Right ventricle myocardium inferior (tissue), 1 donor: ENCODE results near the gene EP300. TPM values are rescaled to one million over a fixed set of nuclear protein-coding genes. Genes with fewer than 3 reads are reported as not detected.
A peak's percentile ranks its signal among the peaks of the same experiment; 100 is the strongest.
"Not testable (repeated sequence)": the region's sequence is repeated elsewhere in the genome, so short reads cannot be mapped to it uniquely, and the experiment has no call there.

Experiments
- ATAC-seq: fragments of 200-7000 bp; cut with Tn5 transposase; one replicate; pipeline ENCODE4 v1.9.1; 2020; ENCODE audit warnings: mild to moderate bottlenecking, moderate library complexity
- DNase-seq: peaks from one replicate; pipeline ENCODE4 v3.0.0; 2021; ENCODE audit errors: missing footprints
- intact Hi-C: fragments of 100-400 bp; cut with DNase I; formaldehyde crosslinking; loops from one replicate; pipeline ENCODE4 v1.11.0; 2022
- long read RNA-seq: library from polyadenylated mRNA; unstranded; transcript quantifications from one replicate; pipeline ENCODE4 v2.0.0, GENCODE V29; 2021
- total RNA-seq: library from RNA; stranded (reverse); fragmentation: NEBNext Ultra II Directional; extraction: Animal tissue kit (Norgen Biotek cat#: 25700); gene quantifications from one replicate; pipeline ENCODE4 v1.2.1, GENCODE V29; 2021
- donor health status: DM: no; HTN: yes; CAD: no; lungs with severe emphysema.

The EP300 gene
- 27.8 TPM for total RNA-seq
- long read RNA-seq, partial matches to known transcripts, result 2 of 4 reads
- long read RNA-seq, other reads (novel, unspliced or antisense), result 2 of 4 reads

GRCh38 chr22:41092023-41092817, at the start of gene EP300:
Gene EP300 (plus strand): TSS chr22:41092592. CDS start chr22:41093005, 413 bp downstream.
- ATAC-seq (peak; percentile 52), DNase-seq (peak; percentile 93)
- intact Hi-C loops, result loop anchor here (5.0 kb wide), 2 partner anchors 45 to 195 kb away; partner anchors contain the start of gene RANGAP1

DNA sequence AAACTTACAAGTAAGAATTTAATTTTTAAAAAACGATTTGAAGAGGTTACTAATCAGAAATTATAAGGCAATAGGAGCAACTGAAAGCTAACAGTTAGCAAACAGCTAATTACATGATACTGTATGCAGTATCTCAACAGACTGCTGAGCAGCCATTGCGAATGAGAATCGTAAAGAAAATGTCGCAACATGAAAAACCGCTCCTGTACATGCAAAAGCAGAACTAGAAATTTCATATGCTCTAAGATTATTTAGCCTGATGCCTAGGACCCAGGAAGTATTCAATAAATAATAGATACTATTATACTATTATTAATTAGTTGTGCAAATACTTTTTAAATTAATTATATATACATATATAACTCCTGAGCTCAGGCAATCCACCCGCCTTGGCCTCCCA, 48.7 kb upstream of the EP300 start:
- ATAC-seq (no peak), DNase-seq (no peak)
- intact Hi-C loops, result no loop called here

DNA sequence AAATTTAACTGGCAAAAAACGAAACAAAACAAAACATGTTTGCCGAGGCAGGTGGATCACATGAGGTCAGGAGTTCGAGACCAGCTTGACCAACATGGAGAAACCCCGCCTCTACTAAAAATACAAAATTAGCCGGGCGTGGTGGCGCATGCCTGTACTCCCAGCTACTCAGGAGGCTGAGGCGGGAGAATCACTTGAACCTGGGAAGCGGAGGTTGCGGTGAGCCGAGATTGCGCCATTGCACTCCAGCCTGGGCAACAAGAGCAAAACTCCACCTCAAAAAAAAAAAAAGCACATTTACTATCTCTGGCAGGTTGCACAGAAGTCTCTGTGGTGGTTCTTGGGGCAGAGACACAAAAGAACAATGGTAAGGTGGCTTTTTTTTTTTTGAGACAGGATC, 46.8 kb upstream of the EP300 start:
- ATAC-seq, DNase-seq: not testable (repeated sequence)
- intact Hi-C loops, result loop anchor here (5.0 kb wide), 1 partner anchor 47 kb away; the partner anchor contains the start of gene EP300

DNA sequence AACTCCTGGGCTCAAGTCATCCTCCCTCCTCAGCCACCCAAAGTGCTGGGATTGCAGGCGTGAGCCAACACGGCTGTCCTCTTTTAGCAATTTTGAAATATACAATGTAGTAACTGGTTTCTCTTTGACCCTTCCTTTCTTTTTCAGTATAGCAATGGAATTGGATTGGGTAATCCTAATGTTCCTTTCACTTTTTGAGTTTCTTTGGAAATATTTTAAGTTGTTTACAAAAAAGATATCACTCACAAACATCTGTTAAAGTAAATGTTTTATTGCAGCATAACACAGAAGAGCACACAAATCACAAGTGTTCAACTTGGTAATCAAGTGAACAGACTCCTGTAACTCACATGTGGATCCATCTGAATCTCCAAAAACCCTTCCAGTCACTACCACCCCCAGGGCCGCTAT, 44.6 kb upstream of the EP300 start:
- no peak for DNase-seq
- ATAC-seq, result no peak
- intact Hi-C loops, result loop anchor here (5.0 kb wide), 1 partner anchor 44 kb away; the partner anchor contains the start of gene EP300

- ATAC-seq, DNase-seq: not testable (repeated sequence)
- intact Hi-C loops, result loop anchor here (5.0 kb wide), 1 partner anchor 44 kb away; the partner anchor contains the start of gene EP300
Measured at GRCh38 chr22:41048345-41048744, 44.0 kb upstream of the EP300 start.

DNA sequence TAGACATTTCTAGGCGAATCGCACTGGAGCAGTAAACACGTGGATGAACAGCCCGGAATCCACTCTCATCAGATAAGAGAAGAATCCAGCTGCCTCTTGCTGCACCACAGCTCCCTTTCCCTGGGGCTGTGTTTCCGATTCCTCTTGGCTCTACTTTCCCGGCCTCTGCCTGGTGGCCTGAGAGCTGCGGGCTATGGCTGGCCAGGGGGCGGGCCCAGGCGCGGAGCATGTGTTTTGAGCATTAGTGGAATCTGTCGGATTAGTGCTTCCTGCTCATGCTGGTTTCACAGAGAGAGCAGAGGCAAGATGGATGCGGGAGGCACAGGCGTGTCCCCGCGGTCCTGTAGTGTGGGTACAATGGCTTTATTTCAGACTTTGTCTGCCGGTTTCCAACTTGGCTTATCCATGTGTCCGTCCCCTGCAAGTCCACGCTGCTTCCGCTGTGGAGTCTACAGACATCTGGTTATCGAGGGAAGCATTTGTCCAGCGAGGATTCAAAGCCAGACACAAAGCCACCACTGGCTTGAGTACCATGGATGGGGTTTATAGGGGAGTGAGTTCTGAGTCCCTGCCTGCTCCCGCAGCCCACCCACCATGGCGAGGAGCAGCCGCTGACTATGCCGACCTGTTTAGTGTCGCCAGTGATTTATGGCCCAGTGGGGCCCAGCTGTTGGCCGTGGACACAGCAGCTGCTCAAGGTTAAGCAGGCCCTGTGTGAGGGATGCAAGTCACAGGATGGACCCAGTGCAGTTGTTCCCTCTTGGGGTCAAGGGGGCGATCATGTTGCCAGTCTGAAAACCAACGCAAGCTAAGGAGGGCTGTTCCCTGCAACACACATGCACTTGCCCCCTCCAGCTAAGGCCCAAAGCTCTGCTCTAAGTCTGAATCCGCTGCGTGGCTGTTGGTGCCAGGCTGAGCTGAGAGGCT, 43.3 kb upstream of the EP300 start:
- ATAC-seq (peak; percentile 95), DNase-seq (peak; percentile 84)
- intact Hi-C loops, result loop anchor here (5.0 kb wide), 1 partner anchor 43 kb away; the partner anchor contains the start of gene EP300

- intact Hi-C loops, result loop anchor here (5.0 kb wide), 1 partner anchor 43 kb away; the partner anchor contains the start of gene EP300
- not testable (repeated sequence) for ATAC-seq, DNase-seq
Measured at GRCh38 chr22:41049795-41050194, 42.6 kb upstream of the EP300 start.

GRCh38 chr22:41050883-41051282, 41.5 kb upstream of the EP300 start:
- ATAC-seq (no peak), DNase-seq (no peak)
- intact Hi-C loops, result no loop called here

- ATAC-seq (no peak), DNase-seq (no peak)
- intact Hi-C loops, result no loop called here
Measured at GRCh38 chr22:41052661-41053490, 39.5 kb upstream of the EP300 start.

DNA sequence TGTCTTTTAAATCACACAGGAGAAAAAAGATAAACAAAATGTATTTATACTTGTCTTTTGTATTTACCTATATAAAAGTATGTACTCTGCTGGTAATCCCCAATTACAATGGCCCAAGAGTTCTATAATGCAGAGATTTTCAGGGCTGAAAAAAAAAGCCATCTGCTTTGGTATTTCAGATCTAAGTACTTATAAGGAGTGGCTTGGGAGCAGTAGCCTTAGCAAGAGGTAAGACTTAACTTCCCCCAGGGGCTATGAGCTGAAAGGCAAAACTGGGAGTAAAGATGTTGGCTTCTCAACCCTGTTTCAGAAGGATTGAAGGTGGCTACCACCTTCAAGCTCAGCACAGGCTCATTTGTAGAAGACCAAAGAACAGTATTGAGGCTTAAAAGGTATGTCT, 35.3 kb upstream of the EP300 start:
- intact Hi-C loops, result no loop called here
- no peak for DNase-seq
- ATAC-seq, result no peak

GRCh38 chr22:41062146-41062545, 30.2 kb upstream of the EP300 start:
- DNase-seq, result no peak
- ATAC-seq, result no peak
- intact Hi-C loops, result no loop called here

- ATAC-seq, DNase-seq, intact Hi-C loops: not testable (repeated sequence)
Measured at GRCh38 chr22:41064326-41064725, 28.1 kb upstream of the EP300 start.

- DNase-seq, intact Hi-C loops, ATAC-seq: not testable (repeated sequence)
Measured at GRCh38 chr22:41066341-41066740, 26.1 kb upstream of the EP300 start.

- intact Hi-C loops, DNase-seq, ATAC-seq: not testable (repeated sequence)
Measured at GRCh38 chr22:41067968-41068367, 24.4 kb upstream of the EP300 start.

DNA sequence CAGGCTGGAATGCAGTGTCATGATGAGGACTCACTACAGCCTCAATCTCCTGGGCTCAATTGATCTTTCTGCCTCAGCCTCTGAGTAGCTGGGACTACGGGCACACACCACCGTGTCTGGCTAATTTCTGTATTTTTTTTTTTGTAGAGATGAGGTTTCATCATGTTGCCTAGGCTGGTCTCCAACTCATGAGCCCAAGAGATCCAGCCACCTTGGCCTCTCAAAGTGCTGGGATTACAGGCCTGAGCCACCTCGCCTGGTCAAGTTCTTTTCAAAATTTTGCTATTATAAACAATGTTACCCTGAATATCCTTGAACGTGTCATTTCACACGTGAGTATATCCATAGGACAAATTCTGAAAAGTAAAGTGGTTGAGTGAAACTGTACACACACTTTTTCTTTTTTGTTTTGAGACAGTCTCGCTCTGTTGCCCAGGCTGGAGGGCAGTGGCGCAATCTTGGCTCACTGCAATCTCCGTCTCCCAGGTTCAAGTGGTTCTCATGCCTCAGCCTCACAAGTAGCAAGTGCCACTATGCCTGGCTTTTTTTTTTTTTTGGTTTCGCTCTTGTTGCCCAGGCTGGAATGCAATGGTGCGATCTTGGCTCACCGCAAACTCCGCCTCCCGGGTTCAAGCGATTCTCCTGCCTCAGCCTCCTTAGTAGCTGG, 21.6 kb upstream of the EP300 start:
- DNase-seq (no peak), ATAC-seq (no peak)
- intact Hi-C loops, result no loop called here

GRCh38 chr22:41074061-41074460, 18.3 kb upstream of the EP300 start:
- ATAC-seq (no peak), DNase-seq (no peak)
- intact Hi-C loops, result no loop called here

DNA sequence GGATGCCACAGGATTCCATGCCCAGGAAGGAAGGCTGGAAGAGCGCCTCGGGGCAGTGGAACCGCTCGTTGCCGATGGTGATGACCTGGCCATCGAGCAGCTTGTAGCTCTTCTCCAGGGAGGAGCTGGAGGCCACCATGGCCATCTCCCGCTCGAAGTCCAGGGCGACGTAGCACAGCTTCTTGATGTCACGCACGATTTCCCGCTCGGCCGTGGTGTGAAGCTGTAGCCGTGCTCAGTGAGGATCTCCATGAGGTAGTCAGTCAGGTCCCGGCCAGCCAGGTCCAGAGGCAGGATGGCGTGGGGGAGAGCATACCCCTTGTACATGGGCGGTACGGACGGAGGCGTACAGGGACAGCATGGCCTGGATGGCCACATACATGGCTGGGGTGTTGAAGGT, 17.9 kb upstream of the EP300 start:
- intact Hi-C loops, result no loop called here
- DNase-seq, result no peak
- ATAC-seq, result no peak
